ENCODE measurements around the gene PLA2G2D.

DNA sequence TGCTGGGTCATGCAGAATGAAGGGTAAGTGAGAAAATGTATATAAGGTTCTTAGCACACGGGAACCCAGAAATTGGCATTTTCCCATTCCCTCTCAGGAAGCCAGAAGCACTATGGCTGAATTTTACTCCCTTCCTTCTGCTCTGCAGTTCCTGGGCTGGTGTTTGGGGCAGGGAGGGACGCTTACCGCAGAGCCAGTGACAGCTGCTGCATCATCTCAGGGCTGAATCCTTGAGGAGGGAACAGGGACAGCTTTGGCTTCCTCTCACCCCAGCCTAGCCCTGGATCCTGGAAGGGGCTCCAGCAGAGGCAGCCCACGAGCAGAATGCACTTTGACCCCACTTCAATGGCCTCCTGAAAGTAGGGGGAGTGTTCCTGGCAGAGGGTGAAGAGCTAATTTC is 12.0 kb downstream of the PLA2G2D start:
- TF ChIP-seq, protein P1, sequence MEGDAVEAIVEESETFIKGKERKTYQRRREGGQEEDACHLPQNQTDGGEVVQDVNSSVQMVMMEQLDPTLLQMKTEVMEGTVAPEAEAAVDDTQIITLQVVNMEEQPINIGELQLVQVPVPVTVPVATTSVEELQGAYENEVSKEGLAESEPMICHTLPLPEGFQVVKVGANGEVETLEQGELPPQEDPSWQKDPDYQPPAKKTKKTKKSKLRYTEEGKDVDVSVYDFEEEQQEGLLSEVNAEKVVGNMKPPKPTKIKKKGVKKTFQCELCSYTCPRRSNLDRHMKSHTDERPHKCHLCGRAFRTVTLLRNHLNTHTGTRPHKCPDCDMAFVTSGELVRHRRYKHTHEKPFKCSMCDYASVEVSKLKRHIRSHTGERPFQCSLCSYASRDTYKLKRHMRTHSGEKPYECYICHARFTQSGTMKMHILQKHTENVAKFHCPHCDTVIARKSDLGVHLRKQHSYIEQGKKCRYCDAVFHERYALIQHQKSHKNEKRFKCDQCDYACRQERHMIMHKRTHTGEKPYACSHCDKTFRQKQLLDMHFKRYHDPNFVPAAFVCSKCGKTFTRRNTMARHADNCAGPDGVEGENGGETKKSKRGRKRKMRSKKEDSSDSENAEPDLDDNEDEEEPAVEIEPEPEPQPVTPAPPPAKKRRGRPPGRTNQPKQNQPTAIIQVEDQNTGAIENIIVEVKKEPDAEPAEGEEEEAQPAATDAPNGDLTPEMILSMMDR (conservative IDR thresholded peaks at IDR 0.05 in 1 of 2, IDR thresholded peaks at IDR 0.05 in 1 of 2; ENCODE audit: low read depth in 1 of 2, low read length in 2 of 2) = no peak
- no peak for TF ChIP-seq EZH2 (IDR thresholded peaks at IDR 0.05; ENCODE audit: low read length, missing control alignments)
